Measurements from ENCODE around the gene ZNF709.
"Not testable (repeated sequence)": the region's sequence is repeated elsewhere in the genome, so short reads cannot be mapped to it uniquely, and the experiment has no call there.

The ZNF709 gene

GRCh38 chr19:12484371-12485051 lies at the start of gene ZNF709:
ZNF709 (minus strand) TSS chr19:12484816; CDS start chr19:12484657, 159 bp downstream.
- DNase-seq = peak; percentile 24 to 89 (median 84)

DNA sequence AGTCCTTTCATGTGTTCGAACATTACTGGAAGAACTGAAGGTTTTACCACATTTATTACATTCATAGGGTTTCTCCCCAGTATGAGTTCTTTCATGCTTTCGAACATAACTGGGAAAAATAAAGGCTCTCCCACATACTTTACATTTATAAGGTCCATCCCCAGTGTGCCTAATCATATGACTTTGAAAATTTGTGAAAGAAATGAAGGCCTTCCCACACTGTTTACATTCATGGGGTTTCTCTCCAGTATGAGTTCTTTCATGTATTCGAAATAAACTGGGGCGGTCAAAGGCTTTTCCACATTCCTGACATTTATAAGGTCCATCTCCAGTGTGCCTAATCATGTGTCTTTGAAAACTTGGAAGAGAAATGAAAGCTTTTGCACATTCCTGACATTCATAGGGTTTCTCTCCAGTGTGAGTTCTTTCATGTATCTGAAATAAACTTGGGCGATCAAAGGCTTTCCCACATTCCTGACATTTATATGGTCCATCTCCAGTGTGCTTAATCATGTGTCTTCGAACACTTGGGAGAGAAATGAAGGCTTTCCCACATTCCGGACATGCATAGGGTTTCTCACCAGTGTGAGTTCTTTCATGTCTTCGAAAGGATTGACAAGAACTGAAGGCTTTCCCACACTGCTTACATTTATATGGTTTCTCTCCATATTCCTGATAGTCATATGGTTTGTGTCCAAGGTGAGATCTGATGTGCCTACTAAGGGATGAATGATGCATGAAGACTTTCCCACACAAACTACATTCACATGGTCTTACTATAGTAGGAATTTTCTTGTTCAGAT lies 42.6 kb upstream of the ZNF709 start:
- no peak for DNase-seq

DNA sequence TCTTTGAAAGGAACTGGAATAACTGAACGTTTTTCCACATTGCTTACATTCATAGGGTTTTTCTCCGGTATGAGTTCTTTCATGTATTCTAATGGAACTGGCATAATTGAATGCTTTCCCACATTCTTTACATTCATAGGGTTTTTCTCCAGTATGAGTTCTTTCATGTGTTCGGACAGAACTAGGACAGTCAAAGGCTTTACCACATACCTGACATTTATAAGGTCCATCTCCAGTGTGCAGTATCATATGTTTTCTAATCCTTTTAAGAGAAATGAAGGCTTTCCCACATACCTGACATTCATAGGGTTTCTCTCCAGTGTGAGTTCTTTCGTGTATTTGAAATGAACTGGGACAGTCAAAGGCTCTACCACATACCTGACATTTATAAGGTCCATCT lies 41.9 kb upstream of the ZNF709 start:
- DNase-seq = no peak

- no peak for DNase-seq
Measured at GRCh38 chr19:12521996-12522395, 37.4 kb upstream of the ZNF709 start.

- DNase-seq = peak in 7 of 14 donors; percentile 1 to 52 (median 10)
Measured at GRCh38 chr19:12513531-12514061, 29.0 kb upstream of the ZNF709 start.

DNA sequence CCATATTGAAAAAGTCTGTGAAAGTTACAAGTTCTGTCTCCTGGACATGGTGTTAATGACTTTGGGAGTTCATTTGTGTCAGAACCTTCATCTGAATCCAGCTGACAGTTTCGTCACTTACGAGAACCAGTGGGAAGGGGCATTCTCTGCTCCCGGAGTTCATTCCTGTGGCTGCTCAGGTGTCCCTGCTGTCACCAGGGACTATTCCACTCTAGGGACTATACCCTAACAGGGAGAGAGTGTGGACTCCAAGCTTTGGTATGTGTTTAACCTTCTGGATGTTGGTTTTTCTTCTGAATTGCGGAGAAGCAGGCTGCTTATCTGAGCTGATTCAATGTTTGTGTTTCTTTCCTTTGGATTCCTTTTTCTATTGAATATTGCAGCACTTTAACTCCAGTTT lies 12.4 kb upstream of the ZNF709 start:
- DNase-seq = no peak

DNA sequence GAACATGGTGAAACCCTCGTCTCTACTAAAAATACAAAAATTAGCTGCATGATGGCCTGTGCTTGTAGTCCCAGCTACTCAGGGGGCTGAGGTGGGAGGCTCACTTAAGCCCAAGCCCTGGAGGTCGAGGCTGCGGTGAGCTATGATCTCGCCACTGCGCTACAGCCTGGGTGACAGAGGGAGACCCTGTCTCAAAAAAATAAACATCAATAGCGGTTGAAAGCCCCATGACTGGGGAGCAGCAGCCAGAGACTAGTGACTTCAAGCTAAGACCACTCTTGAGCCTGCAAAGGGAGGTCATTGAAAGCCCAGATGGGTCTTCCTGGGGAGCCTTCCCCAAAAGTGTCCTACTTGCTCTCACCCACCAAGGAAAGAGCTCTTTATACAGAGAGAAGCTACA lies 11.9 kb upstream of the ZNF709 start:
- DNase-seq = no peak

GRCh38 chr19:12495002-12495802 lies 10.6 kb upstream of the ZNF709 start:
- DNase-seq = peak; percentile 57 to 97 (median 88)

- no peak for DNase-seq
Measured at GRCh38 chr19:12494260-12494860, 9.7 kb upstream of the ZNF709 start.

DNA sequence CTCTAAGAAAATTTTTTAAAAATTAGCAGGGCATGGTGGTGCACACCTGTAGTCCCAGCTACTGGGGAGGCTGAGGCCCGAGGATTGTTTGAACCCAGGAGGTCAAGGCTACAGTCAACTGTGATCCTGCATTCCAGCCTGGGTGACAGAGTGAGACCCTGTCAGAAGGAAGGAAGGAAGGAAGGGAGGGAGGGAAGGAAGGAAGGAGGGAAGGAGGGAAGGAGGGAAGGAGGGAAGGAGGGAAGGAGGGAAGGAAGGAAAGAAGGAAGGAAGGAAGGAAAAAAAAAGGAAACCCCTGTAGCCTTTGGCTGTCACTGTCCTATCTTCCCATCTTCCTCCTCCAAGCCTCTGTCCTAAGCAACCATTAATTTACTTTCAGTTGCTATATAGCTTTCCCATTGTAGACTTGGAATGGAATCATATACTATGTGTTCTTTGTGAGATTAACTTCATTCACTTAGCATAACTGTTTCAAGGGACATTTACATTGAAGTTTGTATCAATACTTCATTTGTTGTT lies 1.7 kb upstream of the ZNF709 start:
- DNase-seq = not testable (repeated sequence)

- no peak for DNase-seq
Measured at GRCh38 chr19:12485571-12485970, 955 bp upstream of the ZNF709 start.

DNA sequence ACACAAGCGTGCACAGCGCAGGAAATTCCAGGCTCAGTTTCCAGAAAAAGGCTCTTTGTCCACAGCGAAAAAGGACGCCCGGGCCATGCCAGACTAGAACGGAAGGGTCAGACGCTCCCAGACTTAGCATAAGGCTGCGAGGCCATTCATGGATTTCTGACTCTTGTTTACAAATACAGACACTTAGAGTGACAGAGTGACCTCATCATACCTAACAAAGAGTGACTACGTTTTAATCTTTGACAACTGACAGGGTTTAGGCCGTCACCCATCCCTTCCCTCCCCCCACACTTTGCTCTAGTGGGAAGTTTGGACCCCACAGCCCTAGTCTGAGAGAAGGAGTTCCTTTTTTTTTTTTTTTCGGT lies 418 bp upstream of the ZNF709 start:
- peak in 1 of 14 donors; percentile 72 for DNase-seq

DNA sequence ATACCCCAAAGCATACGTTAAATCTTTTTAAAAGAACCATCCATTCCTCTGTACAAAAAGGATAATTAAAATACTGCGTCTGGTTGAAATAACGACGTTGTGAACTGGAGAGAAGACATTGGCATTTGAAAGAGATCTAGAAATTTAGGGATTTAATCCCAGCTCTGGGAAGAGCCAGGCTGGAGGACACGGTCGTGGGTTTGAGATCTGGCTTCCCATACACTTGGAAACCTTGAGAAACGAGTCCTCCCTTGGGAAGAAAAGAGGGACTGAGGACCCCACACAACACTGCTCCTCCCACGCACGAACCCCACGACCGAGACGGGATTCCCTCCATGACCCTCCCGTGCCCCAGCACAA lies 625 bp downstream of the ZNF709 start:
- no peak for DNase-seq

- DNase-seq = no peak
Measured at GRCh38 chr19:12482509-12482886, 2.1 kb downstream of the ZNF709 start.

DNA sequence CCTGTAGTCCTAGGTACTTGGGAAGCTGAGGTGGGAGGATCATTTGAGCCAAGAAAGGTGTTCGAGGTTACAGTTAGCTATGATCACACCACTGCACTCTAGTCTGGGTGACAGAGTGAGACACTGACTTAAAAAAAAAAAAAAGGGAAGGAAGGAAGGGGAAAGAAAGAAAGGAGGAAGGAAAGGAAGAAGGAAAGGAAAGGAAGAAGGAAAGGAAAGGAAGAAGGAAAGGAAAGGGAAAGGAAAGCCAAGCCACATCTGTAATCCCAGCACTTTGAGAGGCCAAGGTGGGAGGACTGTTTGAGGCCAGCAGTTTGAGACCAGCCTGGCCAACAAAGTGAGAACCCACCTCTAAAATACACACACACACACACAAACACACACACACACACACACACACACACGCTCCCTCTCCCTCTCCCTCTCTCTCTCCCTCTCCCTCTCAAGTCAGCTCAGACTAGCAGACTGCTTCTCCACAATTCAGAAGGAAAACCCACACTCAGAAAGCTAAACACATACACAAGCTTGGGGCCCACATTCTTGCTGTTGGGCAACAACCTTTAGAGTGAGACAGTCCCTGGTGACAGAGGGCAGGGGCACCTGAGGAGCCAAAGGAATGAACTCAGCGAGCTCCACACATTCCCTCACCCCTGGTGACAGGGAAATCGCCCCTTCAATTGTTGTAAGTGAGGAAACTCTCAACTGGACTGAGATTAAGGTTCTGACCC lies 2.7 kb downstream of the ZNF709 start:
- no peak for DNase-seq

DNA sequence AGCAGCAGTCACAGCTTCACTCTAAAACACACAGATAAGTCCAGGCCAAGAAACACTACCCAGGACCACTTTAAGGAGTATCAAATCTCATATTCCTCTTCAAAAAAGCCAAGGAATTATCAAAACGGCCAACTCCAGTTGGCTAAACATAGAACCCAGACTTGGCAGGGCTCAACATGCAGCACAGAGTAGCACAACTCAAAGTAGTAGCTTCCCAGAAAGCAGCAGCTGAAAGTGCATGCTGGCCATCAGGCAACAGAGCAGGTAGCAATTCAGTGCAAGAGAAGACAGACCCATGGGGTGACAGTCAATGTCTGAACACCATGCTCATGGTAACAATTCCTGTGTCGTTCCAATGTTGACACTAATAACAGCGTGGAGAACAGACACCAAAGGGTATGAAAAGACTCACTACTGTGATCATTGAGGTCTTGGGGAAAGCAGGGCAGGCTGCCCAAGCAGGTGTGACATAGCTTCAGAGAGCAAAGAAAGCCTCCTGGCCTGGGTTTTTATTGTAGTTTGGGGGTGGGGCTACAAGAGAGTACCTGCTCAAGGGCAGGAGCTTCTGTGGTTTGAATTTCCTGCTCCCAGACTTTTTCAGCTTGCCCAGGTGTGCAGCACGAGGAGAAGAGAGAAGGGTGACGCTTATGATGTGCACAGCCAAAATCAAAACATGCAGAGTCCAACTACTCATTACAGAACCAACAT lies 6.2 kb downstream of the ZNF709 start:
- no peak for DNase-seq

DNA sequence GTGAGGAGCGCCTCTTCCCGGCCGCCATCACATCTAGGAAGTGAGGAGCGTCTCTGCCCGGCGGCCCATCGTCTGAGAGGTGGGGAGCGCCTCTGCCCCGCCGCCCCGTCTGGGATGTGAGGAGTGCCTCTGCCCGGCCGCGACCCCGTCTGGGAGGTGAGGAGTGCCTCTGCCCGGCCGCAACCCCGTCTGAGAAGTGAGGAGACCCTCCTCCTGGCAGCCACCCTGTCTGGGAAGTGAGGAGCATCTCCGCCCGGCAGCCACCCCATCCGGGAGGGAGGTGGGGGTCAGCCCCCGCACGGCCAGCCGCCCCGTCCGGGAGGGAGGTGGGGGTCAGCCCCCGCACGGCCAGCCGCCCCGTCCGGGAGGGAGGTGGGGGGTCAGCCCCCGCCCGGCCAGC lies 17.0 kb downstream of the ZNF709 start:
- DNase-seq = not testable (repeated sequence)

- no peak for DNase-seq
Measured at GRCh38 chr19:12465211-12465610, 19.4 kb downstream of the ZNF709 start.

DNA sequence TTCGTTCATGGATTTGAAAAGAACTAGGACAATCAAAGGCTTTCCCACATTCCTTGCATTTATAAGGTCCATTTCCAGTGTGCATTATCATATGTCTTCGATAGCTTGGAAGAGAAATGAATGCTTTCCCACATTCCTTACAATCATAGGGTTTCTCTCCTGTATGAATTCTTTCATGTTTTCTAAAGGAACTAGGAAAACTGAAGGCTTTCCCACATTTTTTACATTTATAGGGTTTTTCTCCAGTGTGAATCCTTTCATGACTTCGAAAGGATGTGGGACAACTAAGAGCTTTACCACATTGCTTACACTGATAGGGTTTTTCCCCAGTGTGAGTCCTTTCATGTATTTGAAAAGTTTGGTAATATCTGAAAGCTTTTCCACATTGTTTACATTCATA lies 19.8 kb downstream of the ZNF709 start:
- DNase-seq = no peak

GRCh38 chr19:12464139-12464538 lies 20.5 kb downstream of the ZNF709 start:
- DNase-seq = not testable (repeated sequence)

GRCh38 chr19:12453495-12453894 lies 31.1 kb downstream of the ZNF709 start:
- no peak for DNase-seq
